ENCODE results near the gene CDC14C. TPM values are rescaled to one million over a fixed set of nuclear protein-coding genes. Genes with fewer than 3 reads are reported as not detected.
A peak's percentile ranks its signal among the peaks of the same experiment; 100 is the strongest.

Gene CDC14C
- not detected for total RNA-seq

- no peaks in the 10 kb centered on the region for H3K27me3 ChIP-seq
- TF ChIP-seq POLR2A (IDR thresholded peaks at IDR 0.05; ENCODE audit: low read depth) (no peak), POLR2AphosphoS5 (IDR thresholded peaks at IDR 0.05) (no peak), CTCF (IDR thresholded peaks at IDR 0.05) (no peak), EP300 (IDR thresholded peaks at IDR 0.05) (no peak)
- H3K4me3 ChIP-seq = no peak within 1 kb of the TSS
- intact Hi-C loops (cut with DNase I) = no loop called here
- no peaks in the 10 kb centered on the region for H3K9me3 ChIP-seq
- no peaks in the 10 kb centered on the region for H3K36me3 ChIP-seq
- DNase-seq (ENCODE audit: extremely low spot score) = no peak
- H3K4me1 ChIP-seq = no peaks in the 10 kb centered on the region
- 95% methylated on average over 24 of the region's 46 CpGs for WGBS
- H3K27ac ChIP-seq (replicated peaks in 1 of 4) = no peak within 1 kb of the TSS
These were observed at the start of gene CDC14C for GRCh38 chr7:48924433-48924832. Gene CDC14C, plus strand, starts transcription at chr7:48924547. Its CDS starts 126 bp downstream, at chr7:48924673.

GRCh38 chr7:48875045-48875916 lies 49.1 kb upstream of the CDC14C start:
- WGBS = 48% methylated on average over 14 of the region's 14 CpGs
- Histone ChIP-seq H3K4me3 (no peak overlapping the region), H3K4me1 (no peaks in the 10 kb centered on the region), H3K27me3 (peaks cover 0 to 3% (median 2%) of the 10 kb centered on the region in 4 donors), H3K9me3 (no peaks in the 10 kb centered on the region), H3K36me3 (no peaks in the 10 kb centered on the region), H3K27ac (replicated peaks in 1 of 4) (no peak overlapping the region)
- intact Hi-C loops (cut with DNase I) = no loop called here
- TF ChIP-seq EP300 (IDR thresholded peaks at IDR 0.05) (no peak), CTCF (IDR thresholded peaks at IDR 0.05) (peak in 1 of 3 experiments; percentile 10)
- DNase-seq (ENCODE audit: extremely low spot score) = no peak

DNA sequence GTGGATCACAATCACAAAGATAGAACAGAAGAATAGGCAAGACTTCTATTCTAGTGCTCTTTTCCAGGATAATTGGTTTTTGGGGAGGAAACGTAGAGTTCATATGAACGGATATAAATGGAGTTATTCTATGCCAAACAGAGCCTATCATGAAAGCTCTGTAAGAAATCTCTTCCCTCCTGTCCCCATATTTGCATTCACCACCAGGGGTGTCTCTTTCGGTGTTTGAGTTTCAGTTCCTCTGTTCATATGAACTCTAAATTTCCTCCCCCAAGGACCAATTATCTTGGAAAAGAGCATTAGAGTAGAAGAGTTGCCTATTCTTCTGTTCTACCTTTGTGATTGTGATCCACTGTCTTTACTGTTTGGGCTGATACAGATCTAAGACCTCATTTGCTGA lies 48.3 kb upstream of the CDC14C start:
- Histone ChIP-seq H3K36me3 (no peaks in the 10 kb centered on the region), H3K4me3 (no peak overlapping the region), H3K4me1 (no peaks in the 10 kb centered on the region), H3K27me3 (peaks cover 0 to 3% (median 2%) of the 10 kb centered on the region in 4 donors), H3K27ac (replicated peaks in 1 of 4) (no peak overlapping the region), H3K9me3 (no peaks in the 10 kb centered on the region)
- no peak for TF ChIP-seq POLR2AphosphoS5 (IDR thresholded peaks at IDR 0.05)
- no peak for TF ChIP-seq EP300 (IDR thresholded peaks at IDR 0.05)
- no peak for TF ChIP-seq CTCF (IDR thresholded peaks at IDR 0.05)
- no peak for TF ChIP-seq POLR2A (IDR thresholded peaks at IDR 0.05; ENCODE audit: low read depth)
- DNase-seq (ENCODE audit: extremely low spot score) = no peak
- intact Hi-C loops (cut with DNase I) = no loop called here
- WGBS = 83% methylated on average over 3 of the region's 3 CpGs

- H3K27ac ChIP-seq (replicated peaks in 1 of 4) = no peak overlapping the region
- no peaks in the 10 kb centered on the region for H3K9me3 ChIP-seq
- no peaks in the 10 kb centered on the region for H3K36me3 ChIP-seq
- TF ChIP-seq CTCF (IDR thresholded peaks at IDR 0.05) = no peak
- no peak overlapping the region for H3K4me3 ChIP-seq
- intact Hi-C loops (cut with DNase I) = no loop called here
- H3K4me1 ChIP-seq = no peaks in the 10 kb centered on the region
- no peak for DNase-seq (ENCODE audit: extremely low spot score)
- WGBS = 70% methylated on average over 2 of the region's 2 CpGs
- peaks cover 0 to 3% (median 0%) of the 10 kb centered on the region in 4 donors for H3K27me3 ChIP-seq
These were observed 43.5 kb upstream of the CDC14C start for GRCh38 chr7:48880851-48881250.

GRCh38 chr7:48887500-48887899 lies 36.8 kb upstream of the CDC14C start:
- H3K4me3 ChIP-seq = no peak overlapping the region
- WGBS = 67% methylated on average over 2 of the region's 2 CpGs
- no peaks in the 10 kb centered on the region for H3K27me3 ChIP-seq
- H3K9me3 ChIP-seq = peaks cover 0 to 8% (median 0%) of the 10 kb centered on the region in 4 donors
- H3K36me3 ChIP-seq = no peaks in the 10 kb centered on the region
- intact Hi-C loops (cut with DNase I) = no loop called here
- TF ChIP-seq EP300 (IDR thresholded peaks at IDR 0.05) (no peak), CTCF (IDR thresholded peaks at IDR 0.05) (no peak), POLR2A (IDR thresholded peaks at IDR 0.05; ENCODE audit: low read depth) (no peak), POLR2AphosphoS5 (IDR thresholded peaks at IDR 0.05) (no peak)
- H3K27ac ChIP-seq (replicated peaks in 1 of 4) = no peak overlapping the region
- H3K4me1 ChIP-seq = no peaks in the 10 kb centered on the region
- DNase-seq (ENCODE audit: extremely low spot score) = no peak

Data from esophagus muscularis mucosa (tissue), 4 donors.